ENCODE measurements around the gene PDGFRB.

The PDGFRB gene

DNA sequence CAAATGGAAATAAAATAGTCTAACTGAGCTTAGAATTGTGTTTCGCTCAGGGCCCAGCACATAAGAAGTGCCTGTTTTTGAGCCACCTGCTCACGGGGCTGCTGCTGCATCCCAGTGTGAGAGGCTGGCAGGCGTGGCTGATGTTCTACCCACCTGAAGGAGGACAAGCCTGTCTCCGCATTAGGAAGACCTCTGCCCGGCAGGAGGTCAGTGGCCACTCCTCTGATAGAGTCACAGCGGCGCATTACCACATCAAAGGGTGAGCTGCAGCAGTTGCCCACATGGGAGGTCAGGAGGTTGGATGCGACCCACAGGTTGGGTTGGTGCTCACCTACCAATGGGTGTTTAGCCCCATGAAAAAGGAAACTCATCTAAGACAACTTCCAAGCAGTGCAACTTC, 30.5 kb upstream of the PDGFRB start:
- Histone ChIP-seq H3K27ac (replicated peaks) (no peak overlapping the region), H3K27me3 (ENCODE audit: insufficient read depth, poor library complexity, severe bottlenecking) (peaks cover 16% of the 10 kb centered on the region), H3K4me3 (replicated peaks; ENCODE audit: insufficient read depth, low read length) (no peak overlapping the region)
- no peak for DNase-seq (ENCODE audit: low read depth in 1 of 2, low spot score in 1 of 2)
- no peak for TF ChIP-seq GABPA (IDR thresholded peaks at IDR 0.05; ENCODE audit: low read depth)
- no peak for TF ChIP-seq CTCF (IDR thresholded peaks at IDR 0.05; ENCODE audit: insufficient read depth, low read length)
- no peak for TF ChIP-seq POLR2AphosphoS5 (IDR thresholded peaks at IDR 0.05; ENCODE audit: low read depth)
- TF ChIP-seq, protein P1, sequence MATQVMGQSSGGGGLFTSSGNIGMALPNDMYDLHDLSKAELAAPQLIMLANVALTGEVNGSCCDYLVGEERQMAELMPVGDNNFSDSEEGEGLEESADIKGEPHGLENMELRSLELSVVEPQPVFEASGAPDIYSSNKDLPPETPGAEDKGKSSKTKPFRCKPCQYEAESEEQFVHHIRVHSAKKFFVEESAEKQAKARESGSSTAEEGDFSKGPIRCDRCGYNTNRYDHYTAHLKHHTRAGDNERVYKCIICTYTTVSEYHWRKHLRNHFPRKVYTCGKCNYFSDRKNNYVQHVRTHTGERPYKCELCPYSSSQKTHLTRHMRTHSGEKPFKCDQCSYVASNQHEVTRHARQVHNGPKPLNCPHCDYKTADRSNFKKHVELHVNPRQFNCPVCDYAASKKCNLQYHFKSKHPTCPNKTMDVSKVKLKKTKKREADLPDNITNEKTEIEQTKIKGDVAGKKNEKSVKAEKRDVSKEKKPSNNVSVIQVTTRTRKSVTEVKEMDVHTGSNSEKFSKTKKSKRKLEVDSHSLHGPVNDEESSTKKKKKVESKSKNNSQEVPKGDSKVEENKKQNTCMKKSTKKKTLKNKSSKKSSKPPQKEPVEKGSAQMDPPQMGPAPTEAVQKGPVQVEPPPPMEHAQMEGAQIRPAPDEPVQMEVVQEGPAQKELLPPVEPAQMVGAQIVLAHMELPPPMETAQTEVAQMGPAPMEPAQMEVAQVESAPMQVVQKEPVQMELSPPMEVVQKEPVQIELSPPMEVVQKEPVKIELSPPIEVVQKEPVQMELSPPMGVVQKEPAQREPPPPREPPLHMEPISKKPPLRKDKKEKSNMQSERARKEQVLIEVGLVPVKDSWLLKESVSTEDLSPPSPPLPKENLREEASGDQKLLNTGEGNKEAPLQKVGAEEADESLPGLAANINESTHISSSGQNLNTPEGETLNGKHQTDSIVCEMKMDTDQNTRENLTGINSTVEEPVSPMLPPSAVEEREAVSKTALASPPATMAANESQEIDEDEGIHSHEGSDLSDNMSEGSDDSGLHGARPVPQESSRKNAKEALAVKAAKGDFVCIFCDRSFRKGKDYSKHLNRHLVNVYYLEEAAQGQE (IDR thresholded peaks at IDR 0.05; ENCODE audit: insufficient replicate concordance, low read depth), result no peak
- TF ChIP-seq SPI1 (IDR thresholded peaks at IDR 0.05; ENCODE audit: borderline replicate concordance, low read depth), result no peak

DNA sequence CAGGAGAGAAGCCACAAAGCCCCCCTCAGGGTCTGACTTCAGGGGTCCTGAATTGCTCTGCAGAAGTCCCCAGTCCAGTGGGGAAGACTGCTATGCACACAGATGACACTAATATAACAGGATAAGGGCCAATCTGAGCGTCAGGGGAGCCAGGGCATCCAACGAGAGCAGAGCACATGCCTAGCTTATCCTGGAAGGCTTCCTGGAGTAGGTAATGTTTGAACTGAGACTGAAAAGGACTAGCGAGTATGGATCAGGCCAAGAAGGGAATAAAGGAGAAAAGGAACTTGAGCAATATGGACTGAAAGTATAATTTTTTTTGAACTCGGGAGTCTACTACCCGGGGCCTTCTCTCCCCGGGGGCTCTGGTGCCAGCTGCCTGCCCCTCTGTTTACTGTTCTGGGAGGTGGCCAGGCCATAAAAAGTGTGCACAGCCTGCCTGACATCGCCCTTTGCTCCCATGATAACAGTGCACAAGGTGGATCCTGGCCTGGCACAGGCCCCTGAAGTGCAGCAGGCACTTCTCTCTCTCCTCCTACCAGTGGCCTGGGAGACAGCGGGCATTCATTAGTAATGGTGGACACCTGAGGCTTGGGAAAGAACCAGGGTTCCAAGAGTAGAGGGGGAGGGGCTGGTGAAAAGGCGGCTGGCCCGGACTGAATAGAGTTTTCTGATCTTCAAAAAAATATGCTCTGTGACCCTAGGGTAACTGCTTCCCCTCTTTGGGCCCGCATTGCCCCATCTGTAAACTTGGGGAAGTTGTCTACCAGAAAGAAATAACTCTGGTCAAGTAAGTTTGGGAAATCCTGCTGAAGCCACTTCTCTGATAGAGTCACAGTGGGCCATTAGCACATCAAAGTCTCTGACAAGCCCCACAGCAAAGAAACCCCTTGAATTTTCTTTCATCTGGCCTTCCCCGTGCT, 29.6 kb upstream of the PDGFRB start:
- peak in 1 of 2 experiments; percentile 82 for DNase-seq (ENCODE audit: low read depth in 1 of 2, low spot score in 1 of 2)
- H3K27me3 ChIP-seq (ENCODE audit: insufficient read depth, poor library complexity, severe bottlenecking), result peaks cover 11% of the 10 kb centered on the region
- H3K27ac ChIP-seq (replicated peaks), result peak overlapping the region; percentile 53
- TF ChIP-seq SPI1 (IDR thresholded peaks at IDR 0.05; ENCODE audit: borderline replicate concordance, low read depth) (peak; percentile 47; the same call in 1 of the 2 replicates), GABPA (IDR thresholded peaks at IDR 0.05; ENCODE audit: low read depth) (no peak)
- TF ChIP-seq, protein P1 (IDR thresholded peaks at IDR 0.05; ENCODE audit: insufficient replicate concordance, low read depth), result no peak
- H3K4me3 ChIP-seq (replicated peaks; ENCODE audit: insufficient read depth, low read length), result no peak overlapping the region

GRCh38 chr5:150184006-150184405, 28.4 kb upstream of the PDGFRB start:
- DNase-seq (ENCODE audit: low read depth in 1 of 2, low spot score in 1 of 2), result no peak
- no peak overlapping the region for H3K27ac ChIP-seq (replicated peaks)
- peaks cover under 1% of the 10 kb centered on the region for H3K27me3 ChIP-seq (ENCODE audit: insufficient read depth, poor library complexity, severe bottlenecking)
- H3K4me3 ChIP-seq (replicated peaks; ENCODE audit: insufficient read depth, low read length), result no peak overlapping the region
- no peak for TF ChIP-seq POLR2AphosphoS5 (IDR thresholded peaks at IDR 0.05; ENCODE audit: low read depth)
- TF ChIP-seq GABPA (IDR thresholded peaks at IDR 0.05; ENCODE audit: low read depth), result no peak

DNA sequence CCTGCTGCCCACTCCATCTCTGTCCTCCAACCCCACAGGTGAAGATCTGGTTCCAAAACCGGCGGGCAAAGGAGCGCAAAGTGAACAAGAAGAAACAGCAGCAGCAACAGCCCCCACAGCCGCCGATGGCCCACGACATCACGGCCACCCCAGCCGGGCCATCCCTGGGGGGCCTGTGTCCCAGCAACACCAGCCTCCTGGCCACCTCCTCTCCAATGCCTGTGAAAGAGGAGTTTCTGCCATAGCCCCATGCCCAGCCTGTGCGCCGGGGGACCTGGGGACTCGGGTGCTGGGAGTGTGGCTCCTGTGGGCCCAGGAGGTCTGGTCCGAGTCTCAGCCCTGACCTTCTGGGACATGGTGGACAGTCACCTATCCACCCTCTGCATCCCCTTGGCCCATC, 27.8 kb upstream of the PDGFRB start:
- Histone ChIP-seq H3K4me3 (replicated peaks; ENCODE audit: insufficient read depth, low read length) (no peak overlapping the region), H3K27me3 (ENCODE audit: insufficient read depth, poor library complexity, severe bottlenecking) (no peaks in the 10 kb centered on the region), H3K27ac (replicated peaks) (no peak overlapping the region)
- DNase-seq (ENCODE audit: low read depth in 1 of 2, low spot score in 1 of 2), result no peak
- TF ChIP-seq SPI1 (IDR thresholded peaks at IDR 0.05; ENCODE audit: borderline replicate concordance, low read depth) (no peak), CTCF (IDR thresholded peaks at IDR 0.05; ENCODE audit: insufficient read depth, low read length) (no peak), POLR2AphosphoS5 (IDR thresholded peaks at IDR 0.05; ENCODE audit: low read depth) (no peak), GABPA (IDR thresholded peaks at IDR 0.05; ENCODE audit: low read depth) (no peak)
- TF ChIP-seq, protein P1 (IDR thresholded peaks at IDR 0.05; ENCODE audit: insufficient replicate concordance, low read depth), result no peak

Data from HL-60 (cell line).